Mesendoderm (in vitro differentiated cells): ENCODE results near the gene RALGAPA2.
A peak's percentile ranks its signal among the peaks of the same experiment; 100 is the strongest.

Experiments used
- DNase-seq: peaks from one replicate; pipeline ENCODE4 v3.0.0; 2013
- H2AK5ac ChIP-seq: 2 replicates; pipeline ENCODE4 v1.6.1; 2013; ENCODE audit warnings: low read length, inconsistent platforms
- H2BK120ac ChIP-seq: 2 replicates; pipeline ENCODE4 v1.6.1; 2013; ENCODE audit warnings: low read depth, mild to moderate bottlenecking, low read length, moderate library complexity, mixed read lengths
- H2BK15ac ChIP-seq: replicated peaks from 2 replicates; pipeline ENCODE4 v1.6.1; 2013; ENCODE audit warnings: low read depth, mild to moderate bottlenecking, moderate library complexity
- H2BK5ac ChIP-seq: 2 replicates; pipeline ENCODE4 v1.6.1; 2013; ENCODE audit warnings: low read length, inconsistent platforms
- H3K18ac ChIP-seq: 2 replicates; pipeline ENCODE4 v1.6.1; 2013; ENCODE audit warnings: mild to moderate bottlenecking, low read length, mixed read lengths
- H3K23ac ChIP-seq: one replicate; pipeline ENCODE4 v1.6.1; 2013; ENCODE audit warnings: low read length
- H3K27ac ChIP-seq: 2 replicates; pipeline ENCODE4 v1.5.1; 2013; ENCODE audit warnings: low read depth, mild to moderate bottlenecking, inconsistent platforms, low read length, moderate library complexity
- H3K27me3 ChIP-seq: 2 replicates; pipeline ENCODE4 v1.6.1; 2013; ENCODE audit warnings: low read length, control low read depth, mild to moderate bottlenecking, inconsistent platforms; ENCODE audit not compliant: insufficient read depth, poor library complexity
- H3K36me3 ChIP-seq: 2 replicates; pipeline ENCODE4 v1.6.1; 2013; ENCODE audit warnings: low read length, inconsistent platforms; ENCODE audit not compliant: control insufficient read depth, insufficient read depth
- H3K4ac ChIP-seq: one replicate; pipeline ENCODE4 v1.6.1; 2013; ENCODE audit warnings: low read depth, mild to moderate bottlenecking, low read length, moderate library complexity
- H3K4me1 ChIP-seq: 2 replicates; pipeline ENCODE4 v1.6.1; 2013; ENCODE audit warnings: low read depth, low read length, inconsistent platforms; ENCODE audit not compliant: control insufficient read depth
- H3K4me2 ChIP-seq: 2 replicates; pipeline ENCODE4 v1.6.1; 2013; ENCODE audit warnings: low read length
- H3K4me3 ChIP-seq: 2 replicates; pipeline ENCODE4 v1.5.1; 2013; ENCODE audit warnings: mild to moderate bottlenecking, low read length
- H3K56ac ChIP-seq: one replicate; pipeline ENCODE4 v1.6.1; 2013; ENCODE audit warnings: low read length
- H3K79me1 ChIP-seq: 2 replicates; pipeline ENCODE4 v1.6.1; 2013; ENCODE audit warnings: low read length, inconsistent platforms
- H3K79me2 ChIP-seq: 2 replicates; pipeline ENCODE4 v1.6.1; 2013; ENCODE audit warnings: mild to moderate bottlenecking, low read length; ENCODE audit not compliant: control insufficient read depth, insufficient read depth
- H3K9ac ChIP-seq: 2 replicates; pipeline ENCODE4 v1.6.1; 2013; ENCODE audit warnings: low read length, inconsistent platforms
- H4K5ac ChIP-seq: one replicate; pipeline ENCODE4 v1.6.1; 2013; ENCODE audit warnings: low read length
- H4K8ac ChIP-seq: one replicate; pipeline ENCODE4 v1.6.1; 2013; ENCODE audit warnings: low read depth, mild to moderate bottlenecking, control low read depth, low read length, moderate library complexity
- WGBS: extraction: QIAGEN DNeasy Blood & Tissue Kit; methylation state at CpG from one replicate; pipeline ENCODE4 v1.1.7; 2013; ENCODE audit warnings: low lambda C conversion rate, missing lambda C conversion rate; ENCODE audit not compliant: insufficient coverage; ENCODE audit errors: extremely low coverage; 5-methylcytosine and 5-hydroxymethylcytosine counted together

The RALGAPA2 gene

GRCh38 chr20:20455926-20456325 is 256.5 kb downstream of the RALGAPA2 start:
- H4K8ac ChIP-seq: no peak overlapping the region
- no peaks in the 10 kb centered on the region for H3K27me3 ChIP-seq
- no peak overlapping the region for H3K23ac ChIP-seq
- H3K4ac ChIP-seq: no peak overlapping the region
- no peak overlapping the region for H2BK120ac ChIP-seq
- H2BK5ac ChIP-seq: no peak overlapping the region
- no peak overlapping the region for H3K56ac ChIP-seq
- DNase-seq: no peak
- H3K79me2 ChIP-seq: no peaks in the 10 kb centered on the region
- no peak overlapping the region for H3K18ac ChIP-seq
- H3K36me3 ChIP-seq: no peaks in the 10 kb centered on the region
- no peak overlapping the region for H4K5ac ChIP-seq
- peaks cover 2% of the 10 kb centered on the region for H3K4me1 ChIP-seq
- no peak overlapping the region for H3K9ac ChIP-seq
- H2AK5ac ChIP-seq: no peak overlapping the region
- H2BK15ac ChIP-seq: no peak overlapping the region
- H3K27ac ChIP-seq: no peak overlapping the region
- no peak overlapping the region for H3K4me3 ChIP-seq
- H3K4me2 ChIP-seq: no peak overlapping the region
- H3K79me1 ChIP-seq: no peaks in the 10 kb centered on the region
- WGBS: no CpG with 5 or more reads among the region's 2 CpGs

GRCh38 chr20:20454850-20455627 is 257.4 kb downstream of the RALGAPA2 start:
- H3K9ac ChIP-seq: no peak overlapping the region
- no peaks in the 10 kb centered on the region for H3K79me2 ChIP-seq
- no peak for DNase-seq
- H2BK5ac ChIP-seq: no peak overlapping the region
- no peak overlapping the region for H2AK5ac ChIP-seq
- peaks cover 2% of the 10 kb centered on the region for H3K4me1 ChIP-seq
- H3K27me3 ChIP-seq: no peaks in the 10 kb centered on the region
- WGBS: no CpG with 5 or more reads among the region's 21 CpGs
- H3K4me3 ChIP-seq: no peak overlapping the region
- H3K27ac ChIP-seq: no peak overlapping the region
- no peak overlapping the region for H3K4me2 ChIP-seq
- H3K56ac ChIP-seq: no peak overlapping the region
- no peak overlapping the region for H3K23ac ChIP-seq
- H2BK15ac ChIP-seq: no peak overlapping the region
- no peaks in the 10 kb centered on the region for H3K36me3 ChIP-seq
- no peak overlapping the region for H2BK120ac ChIP-seq
- no peaks in the 10 kb centered on the region for H3K79me1 ChIP-seq
- H3K4ac ChIP-seq: no peak overlapping the region
- no peak overlapping the region for H3K18ac ChIP-seq
- H4K8ac ChIP-seq: no peak overlapping the region
- H4K5ac ChIP-seq: no peak overlapping the region

GRCh38 chr20:20454367-20454766 is 258.1 kb downstream of the RALGAPA2 start:
- no peak overlapping the region for H3K56ac ChIP-seq
- H3K27me3 ChIP-seq: no peaks in the 10 kb centered on the region
- WGBS: no CpG with 5 or more reads among the region's 4 CpGs
- H3K36me3 ChIP-seq: no peaks in the 10 kb centered on the region
- no peak overlapping the region for H3K4ac ChIP-seq
- H3K79me2 ChIP-seq: no peaks in the 10 kb centered on the region
- H3K4me3 ChIP-seq: no peak overlapping the region
- no peak overlapping the region for H3K4me2 ChIP-seq
- no peak overlapping the region for H3K23ac ChIP-seq
- no peaks in the 10 kb centered on the region for H3K79me1 ChIP-seq
- no peak overlapping the region for H2BK5ac ChIP-seq
- DNase-seq: no peak
- H3K18ac ChIP-seq: no peak overlapping the region
- H2BK15ac ChIP-seq: no peak overlapping the region
- H3K9ac ChIP-seq: no peak overlapping the region
- H2AK5ac ChIP-seq: no peak overlapping the region
- no peak overlapping the region for H2BK120ac ChIP-seq
- no peak overlapping the region for H3K27ac ChIP-seq
- H4K8ac ChIP-seq: no peak overlapping the region
- no peak overlapping the region for H4K5ac ChIP-seq
- peaks cover 2% of the 10 kb centered on the region for H3K4me1 ChIP-seq

GRCh38 chr20:20452254-20452676 is 260.2 kb downstream of the RALGAPA2 start:
- Histone ChIP-seq H3K79me1 (no peaks in the 10 kb centered on the region), H3K56ac (no peak overlapping the region), H3K36me3 (no peaks in the 10 kb centered on the region), H3K27me3 (no peaks in the 10 kb centered on the region), H3K27ac (no peak overlapping the region), H2BK15ac (no peak overlapping the region), H2BK5ac (no peak overlapping the region), H3K79me2 (no peaks in the 10 kb centered on the region), H3K4me3 (no peak overlapping the region), H3K9ac (no peak overlapping the region), H3K18ac (no peak overlapping the region), H3K23ac (no peak overlapping the region), H2BK120ac (no peak overlapping the region), H2AK5ac (no peak overlapping the region), H3K4me2 (no peak overlapping the region), H3K4me1 (peaks cover 2% of the 10 kb centered on the region), H4K5ac (no peak overlapping the region), H4K8ac (no peak overlapping the region), H3K4ac (no peak overlapping the region)
- DNase-seq: peak; percentile 80
- WGBS: no CpG with 5 or more reads among the region's 19 CpGs

GRCh38 chr20:20450521-20450920 is 261.9 kb downstream of the RALGAPA2 start:
- Histone ChIP-seq H3K27ac (no peak overlapping the region), H2BK120ac (no peak overlapping the region), H3K4me2 (no peak overlapping the region), H3K4me1 (peaks cover 2% of the 10 kb centered on the region), H3K18ac (no peak overlapping the region), H2AK5ac (no peak overlapping the region), H3K4me3 (no peak overlapping the region), H3K79me2 (no peaks in the 10 kb centered on the region), H4K5ac (no peak overlapping the region), H2BK15ac (no peak overlapping the region), H3K4ac (no peak overlapping the region), H3K27me3 (no peaks in the 10 kb centered on the region), H2BK5ac (no peak overlapping the region), H3K23ac (no peak overlapping the region), H4K8ac (no peak overlapping the region), H3K56ac (no peak overlapping the region), H3K36me3 (no peaks in the 10 kb centered on the region), H3K79me1 (no peaks in the 10 kb centered on the region), H3K9ac (no peak overlapping the region)
- WGBS: no CpG with 5 or more reads among the region's 5 CpGs
- no peak for DNase-seq

- Histone ChIP-seq H3K4me1 (peaks cover 2% of the 10 kb centered on the region), H3K27ac (no peak overlapping the region), H3K79me2 (no peaks in the 10 kb centered on the region), H3K36me3 (no peaks in the 10 kb centered on the region), H3K18ac (no peak overlapping the region), H3K79me1 (no peaks in the 10 kb centered on the region), H2AK5ac (no peak overlapping the region), H4K8ac (no peak overlapping the region), H2BK5ac (no peak overlapping the region), H2BK120ac (no peak overlapping the region), H3K9ac (no peak overlapping the region), H3K56ac (no peak overlapping the region), H4K5ac (no peak overlapping the region), H3K27me3 (no peaks in the 10 kb centered on the region), H3K4me2 (no peak overlapping the region), H3K23ac (no peak overlapping the region), H3K4ac (no peak overlapping the region), H2BK15ac (no peak overlapping the region), H3K4me3 (no peak overlapping the region)
- no CpG with 5 or more reads among the region's 6 CpGs for WGBS
- no peak for DNase-seq
These were observed 263.6 kb downstream of the RALGAPA2 start for GRCh38 chr20:20448881-20449280.
